ENCODE data around the gene STXBP3. TPM values are rescaled to one million over a fixed set of nuclear protein-coding genes. Genes with fewer than 3 reads are reported as not detected.

Gene STXBP3
- total and polyA plus RNA-seq, 2 of the 8 experiments (the other 6 are each of a cell fraction or from before 2014, with no cell fraction given) = 6.0 to 38.5 TPM

DNA sequence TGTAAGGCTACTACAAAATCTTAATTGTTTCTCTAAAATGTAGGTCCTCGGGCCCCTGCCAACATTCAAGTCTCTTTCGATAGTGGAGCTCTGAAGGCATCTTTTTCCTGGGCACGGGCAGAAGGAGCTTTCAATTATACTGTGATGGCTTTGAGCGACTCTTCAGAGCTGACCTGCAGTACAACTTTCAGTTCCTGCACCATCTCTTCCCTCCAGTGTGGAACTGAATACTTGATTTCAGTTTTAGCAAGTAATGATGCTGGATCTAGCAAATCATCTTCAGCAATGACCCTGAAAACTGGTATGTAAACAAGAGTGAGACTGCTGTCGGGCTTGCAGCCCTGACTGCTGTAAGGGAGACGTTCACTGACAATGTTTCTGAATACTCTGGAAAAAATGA, 24.2 kb upstream of the STXBP3 start (continued):
- TF ChIP-seq, protein P1, sequence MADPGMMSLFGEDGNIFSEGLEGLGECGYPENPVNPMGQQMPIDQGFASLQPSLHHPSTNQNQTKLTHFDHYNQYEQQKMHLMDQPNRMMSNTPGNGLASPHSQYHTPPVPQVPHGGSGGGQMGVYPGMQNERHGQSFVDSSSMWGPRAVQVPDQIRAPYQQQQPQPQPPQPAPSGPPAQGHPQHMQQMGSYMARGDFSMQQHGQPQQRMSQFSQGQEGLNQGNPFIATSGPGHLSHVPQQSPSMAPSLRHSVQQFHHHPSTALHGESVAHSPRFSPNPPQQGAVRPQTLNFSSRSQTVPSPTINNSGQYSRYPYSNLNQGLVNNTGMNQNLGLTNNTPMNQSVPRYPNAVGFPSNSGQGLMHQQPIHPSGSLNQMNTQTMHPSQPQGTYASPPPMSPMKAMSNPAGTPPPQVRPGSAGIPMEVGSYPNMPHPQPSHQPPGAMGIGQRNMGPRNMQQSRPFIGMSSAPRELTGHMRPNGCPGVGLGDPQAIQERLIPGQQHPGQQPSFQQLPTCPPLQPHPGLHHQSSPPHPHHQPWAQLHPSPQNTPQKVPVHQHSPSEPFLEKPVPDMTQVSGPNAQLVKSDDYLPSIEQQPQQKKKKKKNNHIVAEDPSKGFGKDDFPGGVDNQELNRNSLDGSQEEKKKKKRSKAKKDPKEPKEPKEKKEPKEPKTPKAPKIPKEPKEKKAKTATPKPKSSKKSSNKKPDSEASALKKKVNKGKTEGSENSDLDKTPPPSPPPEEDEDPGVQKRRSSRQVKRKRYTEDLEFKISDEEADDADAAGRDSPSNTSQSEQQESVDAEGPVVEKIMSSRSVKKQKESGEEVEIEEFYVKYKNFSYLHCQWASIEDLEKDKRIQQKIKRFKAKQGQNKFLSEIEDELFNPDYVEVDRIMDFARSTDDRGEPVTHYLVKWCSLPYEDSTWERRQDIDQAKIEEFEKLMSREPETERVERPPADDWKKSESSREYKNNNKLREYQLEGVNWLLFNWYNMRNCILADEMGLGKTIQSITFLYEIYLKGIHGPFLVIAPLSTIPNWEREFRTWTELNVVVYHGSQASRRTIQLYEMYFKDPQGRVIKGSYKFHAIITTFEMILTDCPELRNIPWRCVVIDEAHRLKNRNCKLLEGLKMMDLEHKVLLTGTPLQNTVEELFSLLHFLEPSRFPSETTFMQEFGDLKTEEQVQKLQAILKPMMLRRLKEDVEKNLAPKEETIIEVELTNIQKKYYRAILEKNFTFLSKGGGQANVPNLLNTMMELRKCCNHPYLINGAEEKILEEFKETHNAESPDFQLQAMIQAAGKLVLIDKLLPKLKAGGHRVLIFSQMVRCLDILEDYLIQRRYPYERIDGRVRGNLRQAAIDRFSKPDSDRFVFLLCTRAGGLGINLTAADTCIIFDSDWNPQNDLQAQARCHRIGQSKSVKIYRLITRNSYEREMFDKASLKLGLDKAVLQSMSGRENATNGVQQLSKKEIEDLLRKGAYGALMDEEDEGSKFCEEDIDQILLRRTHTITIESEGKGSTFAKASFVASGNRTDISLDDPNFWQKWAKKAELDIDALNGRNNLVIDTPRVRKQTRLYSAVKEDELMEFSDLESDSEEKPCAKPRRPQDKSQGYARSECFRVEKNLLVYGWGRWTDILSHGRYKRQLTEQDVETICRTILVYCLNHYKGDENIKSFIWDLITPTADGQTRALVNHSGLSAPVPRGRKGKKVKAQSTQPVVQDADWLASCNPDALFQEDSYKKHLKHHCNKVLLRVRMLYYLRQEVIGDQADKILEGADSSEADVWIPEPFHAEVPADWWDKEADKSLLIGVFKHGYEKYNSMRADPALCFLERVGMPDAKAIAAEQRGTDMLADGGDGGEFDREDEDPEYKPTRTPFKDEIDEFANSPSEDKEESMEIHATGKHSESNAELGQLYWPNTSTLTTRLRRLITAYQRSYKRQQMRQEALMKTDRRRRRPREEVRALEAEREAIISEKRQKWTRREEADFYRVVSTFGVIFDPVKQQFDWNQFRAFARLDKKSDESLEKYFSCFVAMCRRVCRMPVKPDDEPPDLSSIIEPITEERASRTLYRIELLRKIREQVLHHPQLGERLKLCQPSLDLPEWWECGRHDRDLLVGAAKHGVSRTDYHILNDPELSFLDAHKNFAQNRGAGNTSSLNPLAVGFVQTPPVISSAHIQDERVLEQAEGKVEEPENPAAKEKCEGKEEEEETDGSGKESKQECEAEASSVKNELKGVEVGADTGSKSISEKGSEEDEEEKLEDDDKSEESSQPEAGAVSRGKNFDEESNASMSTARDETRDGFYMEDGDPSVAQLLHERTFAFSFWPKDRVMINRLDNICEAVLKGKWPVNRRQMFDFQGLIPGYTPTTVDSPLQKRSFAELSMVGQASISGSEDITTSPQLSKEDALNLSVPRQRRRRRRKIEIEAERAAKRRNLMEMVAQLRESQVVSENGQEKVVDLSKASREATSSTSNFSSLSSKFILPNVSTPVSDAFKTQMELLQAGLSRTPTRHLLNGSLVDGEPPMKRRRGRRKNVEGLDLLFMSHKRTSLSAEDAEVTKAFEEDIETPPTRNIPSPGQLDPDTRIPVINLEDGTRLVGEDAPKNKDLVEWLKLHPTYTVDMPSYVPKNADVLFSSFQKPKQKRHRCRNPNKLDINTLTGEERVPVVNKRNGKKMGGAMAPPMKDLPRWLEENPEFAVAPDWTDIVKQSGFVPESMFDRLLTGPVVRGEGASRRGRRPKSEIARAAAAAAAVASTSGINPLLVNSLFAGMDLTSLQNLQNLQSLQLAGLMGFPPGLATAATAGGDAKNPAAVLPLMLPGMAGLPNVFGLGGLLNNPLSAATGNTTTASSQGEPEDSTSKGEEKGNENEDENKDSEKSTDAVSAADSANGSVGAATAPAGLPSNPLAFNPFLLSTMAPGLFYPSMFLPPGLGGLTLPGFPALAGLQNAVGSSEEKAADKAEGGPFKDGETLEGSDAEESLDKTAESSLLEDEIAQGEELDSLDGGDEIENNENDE (IDR thresholded peaks at IDR 0.05; ENCODE audit: insufficient replicate concordance, low read length) = no peak
- TF ChIP-seq CREB1 (IDR thresholded peaks at IDR 0.05) (no peak), BCL11A (IDR thresholded peaks at IDR 0.05; ENCODE audit: low read depth in 2 of 2, low read length in 2 of 2) (no peak), CBX5 (IDR thresholded peaks at IDR 0.05; ENCODE audit: low read depth, low read length) (no peak), SIRT6 (IDR thresholded peaks at IDR 0.05; ENCODE audit: low read length) (no peak), JUN (IDR thresholded peaks at IDR 0.05; ENCODE audit: low read depth, low read length) (no peak), TCF12 (IDR thresholded peaks at IDR 0.05; ENCODE audit: low read depth, low read length) (no peak), FOSL1 (IDR thresholded peaks at IDR 0.05; ENCODE audit: insufficient read depth, low read depth, low read length) (no peak), SIN3A (conservative IDR thresholded peaks at IDR 0.05 in 1 of 2, IDR thresholded peaks at IDR 0.05 in 1 of 2; ENCODE audit: low read depth in 1 of 2, low read length in 2 of 2) (no peak), POLR2AphosphoS5 (IDR thresholded peaks at IDR 0.05; ENCODE audit: low read depth, low read length) (no peak), TAF1 (IDR thresholded peaks at IDR 0.05; ENCODE audit: low read depth, low read length) (no peak)
- TF ChIP-seq, protein P2, sequence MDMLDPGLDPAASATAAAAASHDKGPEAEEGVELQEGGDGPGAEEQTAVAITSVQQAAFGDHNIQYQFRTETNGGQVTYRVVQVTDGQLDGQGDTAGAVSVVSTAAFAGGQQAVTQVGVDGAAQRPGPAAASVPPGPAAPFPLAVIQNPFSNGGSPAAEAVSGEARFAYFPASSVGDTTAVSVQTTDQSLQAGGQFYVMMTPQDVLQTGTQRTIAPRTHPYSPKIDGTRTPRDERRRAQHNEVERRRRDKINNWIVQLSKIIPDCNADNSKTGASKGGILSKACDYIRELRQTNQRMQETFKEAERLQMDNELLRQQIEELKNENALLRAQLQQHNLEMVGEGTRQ (IDR thresholded peaks at IDR 0.05; ENCODE audit: low read length) = no peak
